ENCODE data around the gene NXPE1. TPM values are rescaled to one million over a fixed set of nuclear protein-coding genes. Genes with fewer than 3 reads are reported as not detected.

The NXPE1 gene
- polyA plus RNA-seq, 4 donors: 0.24 to 6.3 (median 1.3) TPM; not detected in 1

- no peak for DNase-seq
- H3K4me3 ChIP-seq (ENCODE audit: low read depth in 1 of 3, low read length in 3 of 3): no peak overlapping the region
- H3K27ac ChIP-seq (ENCODE audit: low read depth in 1 of 3, low read length in 2 of 3): no peak overlapping the region
- H3K4me1 ChIP-seq (ENCODE audit: control insufficient read depth in 3 of 3, insufficient read depth in 2 of 3, low read depth in 1 of 3, low read length in 2 of 3): no peaks in the 10 kb centered on the region
- FAIRE-seq: no peak
- no peaks in the 10 kb centered on the region for H3K36me3 ChIP-seq (ENCODE audit: control insufficient read depth in 3 of 3, insufficient read depth in 2 of 3, low read depth in 1 of 3, low read length in 3 of 3)
- 55 to 70% (median 67%) methylated on average over 2 of the region's 2 CpGs for WGBS, 3 donors
- H3K9me3 ChIP-seq (ENCODE audit: control insufficient read depth in 2 of 2, insufficient read depth in 1 of 2, low read depth in 1 of 2, low read length in 1 of 2): peaks cover 2 to 12% of the 10 kb centered on the region in 2 donors
- H3K27me3 ChIP-seq (ENCODE audit: control insufficient read depth in 3 of 3, insufficient read depth in 3 of 3, low read length in 3 of 3): no peaks in the 10 kb centered on the region
Measured at GRCh38 chr11:114525682-114526081, 34.0 kb downstream of the NXPE1 start.

GRCh38 chr11:114524122-114524521, 35.6 kb downstream of the NXPE1 start:
- Histone ChIP-seq H3K4me1 (ENCODE audit: control insufficient read depth in 3 of 3, insufficient read depth in 2 of 3, low read depth in 1 of 3, low read length in 2 of 3) (no peaks in the 10 kb centered on the region), H3K27ac (ENCODE audit: low read depth in 1 of 3, low read length in 2 of 3) (no peak overlapping the region), H3K27me3 (ENCODE audit: control insufficient read depth in 3 of 3, insufficient read depth in 3 of 3, low read length in 3 of 3) (no peaks in the 10 kb centered on the region), H3K4me3 (ENCODE audit: low read depth in 1 of 3, low read length in 3 of 3) (no peak overlapping the region), H3K36me3 (ENCODE audit: control insufficient read depth in 3 of 3, insufficient read depth in 2 of 3, low read depth in 1 of 3, low read length in 3 of 3) (no peaks in the 10 kb centered on the region), H3K9me3 (ENCODE audit: control insufficient read depth in 2 of 2, insufficient read depth in 1 of 2, low read depth in 1 of 2, low read length in 1 of 2) (peaks cover 2 to 12% of the 10 kb centered on the region in 2 donors)
- WGBS, 3 donors: 79 to 95% (median 91%) methylated on average over 1 of the region's 1 CpG
- DNase-seq (no peak), FAIRE-seq (no peak)

- WGBS, 3 donors: 46 to 59% (median 51%) methylated on average over 2 of the region's 2 CpGs
- H3K4me1 ChIP-seq (ENCODE audit: control insufficient read depth in 3 of 3, insufficient read depth in 2 of 3, low read depth in 1 of 3, low read length in 2 of 3): no peaks in the 10 kb centered on the region
- DNase-seq: no peak
Measured at GRCh38 chr11:114522818-114523217, 36.9 kb downstream of the NXPE1 start.

GRCh38 chr11:114511538-114511937, 48.1 kb downstream of the NXPE1 start:
- no peak for FAIRE-seq
- no peaks in the 10 kb centered on the region for H3K9me3 ChIP-seq (ENCODE audit: control insufficient read depth in 2 of 2, insufficient read depth in 1 of 2, low read depth in 1 of 2, low read length in 1 of 2)
- DNase-seq: no peak
- WGBS, 3 donors: 77 to 89% (median 87%) methylated on average over 2 of the region's 2 CpGs
- no peaks in the 10 kb centered on the region for H3K27me3 ChIP-seq (ENCODE audit: control insufficient read depth in 3 of 3, insufficient read depth in 3 of 3, low read length in 3 of 3)
- no peaks in the 10 kb centered on the region for H3K36me3 ChIP-seq (ENCODE audit: control insufficient read depth in 3 of 3, insufficient read depth in 2 of 3, low read depth in 1 of 3, low read length in 3 of 3)
- no peaks in the 10 kb centered on the region for H3K4me1 ChIP-seq (ENCODE audit: control insufficient read depth in 3 of 3, insufficient read depth in 2 of 3, low read depth in 1 of 3, low read length in 2 of 3)
- no peak overlapping the region for H3K4me3 ChIP-seq (ENCODE audit: low read depth in 1 of 3, low read length in 3 of 3)
- no peak overlapping the region for H3K27ac ChIP-seq (ENCODE audit: low read depth in 1 of 3, low read length in 2 of 3)

More at GRCh38 chr11:114522818-114523217, 36.9 kb downstream of the NXPE1 start:
- H3K4me3 ChIP-seq (ENCODE audit: low read depth in 1 of 3, low read length in 3 of 3): no peak overlapping the region
- no peak for FAIRE-seq
- H3K27me3 ChIP-seq (ENCODE audit: control insufficient read depth in 3 of 3, insufficient read depth in 3 of 3, low read length in 3 of 3): no peaks in the 10 kb centered on the region
- H3K36me3 ChIP-seq (ENCODE audit: control insufficient read depth in 3 of 3, insufficient read depth in 2 of 3, low read depth in 1 of 3, low read length in 3 of 3): no peaks in the 10 kb centered on the region
- H3K27ac ChIP-seq (ENCODE audit: low read depth in 1 of 3, low read length in 2 of 3): no peak overlapping the region
- peaks cover 2 to 12% of the 10 kb centered on the region in 2 donors for H3K9me3 ChIP-seq (ENCODE audit: control insufficient read depth in 2 of 2, insufficient read depth in 1 of 2, low read depth in 1 of 2, low read length in 1 of 2)

- DNase-seq (no peak), FAIRE-seq (no peak)
- H3K27me3 ChIP-seq (ENCODE audit: control insufficient read depth in 3 of 3, insufficient read depth in 3 of 3, low read length in 3 of 3): no peaks in the 10 kb centered on the region
- H3K27ac ChIP-seq (ENCODE audit: low read depth in 1 of 3, low read length in 2 of 3): no peak overlapping the region
- no peaks in the 10 kb centered on the region for H3K9me3 ChIP-seq (ENCODE audit: control insufficient read depth in 2 of 2, insufficient read depth in 1 of 2, low read depth in 1 of 2, low read length in 1 of 2)
- H3K4me1 ChIP-seq (ENCODE audit: control insufficient read depth in 3 of 3, insufficient read depth in 2 of 3, low read depth in 1 of 3, low read length in 2 of 3): no peaks in the 10 kb centered on the region
- no peaks in the 10 kb centered on the region for H3K36me3 ChIP-seq (ENCODE audit: control insufficient read depth in 3 of 3, insufficient read depth in 2 of 3, low read depth in 1 of 3, low read length in 3 of 3)
- no peak overlapping the region for H3K4me3 ChIP-seq (ENCODE audit: low read depth in 1 of 3, low read length in 3 of 3)
- WGBS, 3 donors: 86 to 88% (median 86%) methylated on average over 7 of the region's 7 CpGs
Measured at GRCh38 chr11:114511079-114511478, 48.6 kb downstream of the NXPE1 start.

- no peaks in the 10 kb centered on the region for H3K9me3 ChIP-seq (ENCODE audit: control insufficient read depth in 2 of 2, insufficient read depth in 1 of 2, low read depth in 1 of 2, low read length in 1 of 2)
- H3K4me1 ChIP-seq (ENCODE audit: control insufficient read depth in 3 of 3, insufficient read depth in 2 of 3, low read depth in 1 of 3, low read length in 2 of 3): no peaks in the 10 kb centered on the region
- FAIRE-seq: no peak
- no peaks in the 10 kb centered on the region for H3K27me3 ChIP-seq (ENCODE audit: control insufficient read depth in 3 of 3, insufficient read depth in 3 of 3, low read length in 3 of 3)
- no peak overlapping the region for H3K4me3 ChIP-seq (ENCODE audit: low read depth in 1 of 3, low read length in 3 of 3)
- no peaks in the 10 kb centered on the region for H3K36me3 ChIP-seq (ENCODE audit: control insufficient read depth in 3 of 3, insufficient read depth in 2 of 3, low read depth in 1 of 3, low read length in 3 of 3)
- no peak overlapping the region for H3K27ac ChIP-seq (ENCODE audit: low read depth in 1 of 3, low read length in 2 of 3)
- no peak for DNase-seq
- WGBS, 3 donors: 38 to 75% (median 55%) methylated on average over 1 of the region's 1 CpG
Measured at GRCh38 chr11:114501901-114502300, 57.8 kb downstream of the NXPE1 start.

- DNase-seq: no peak
- Histone ChIP-seq H3K4me3 (ENCODE audit: low read depth in 1 of 3, low read length in 3 of 3) (no peak overlapping the region), H3K27ac (ENCODE audit: low read depth in 1 of 3, low read length in 2 of 3) (no peak overlapping the region), H3K4me1 (ENCODE audit: control insufficient read depth in 3 of 3, insufficient read depth in 2 of 3, low read depth in 1 of 3, low read length in 2 of 3) (no peaks in the 10 kb centered on the region), H3K36me3 (ENCODE audit: control insufficient read depth in 3 of 3, insufficient read depth in 2 of 3, low read depth in 1 of 3, low read length in 3 of 3) (no peaks in the 10 kb centered on the region), H3K9me3 (ENCODE audit: control insufficient read depth in 2 of 2, insufficient read depth in 1 of 2, low read depth in 1 of 2, low read length in 1 of 2) (no peaks in the 10 kb centered on the region), H3K27me3 (ENCODE audit: control insufficient read depth in 3 of 3, insufficient read depth in 3 of 3, low read length in 3 of 3) (no peaks in the 10 kb centered on the region)
- no peak for FAIRE-seq
Measured at GRCh38 chr11:114499756-114500155, 59.9 kb downstream of the NXPE1 start.

GRCh38 chr11:114496915-114497314, 62.8 kb downstream of the NXPE1 start:
- WGBS, 3 donors: 73 to 83% (median 76%) methylated on average over 3 of the region's 3 CpGs
- Histone ChIP-seq H3K27ac (ENCODE audit: low read depth in 1 of 3, low read length in 2 of 3) (no peak overlapping the region), H3K27me3 (ENCODE audit: control insufficient read depth in 3 of 3, insufficient read depth in 3 of 3, low read length in 3 of 3) (no peaks in the 10 kb centered on the region), H3K4me1 (ENCODE audit: control insufficient read depth in 3 of 3, insufficient read depth in 2 of 3, low read depth in 1 of 3, low read length in 2 of 3) (no peaks in the 10 kb centered on the region), H3K4me3 (ENCODE audit: low read depth in 1 of 3, low read length in 3 of 3) (no peak overlapping the region), H3K36me3 (ENCODE audit: control insufficient read depth in 3 of 3, insufficient read depth in 2 of 3, low read depth in 1 of 3, low read length in 3 of 3) (no peaks in the 10 kb centered on the region), H3K9me3 (ENCODE audit: control insufficient read depth in 2 of 2, insufficient read depth in 1 of 2, low read depth in 1 of 2, low read length in 1 of 2) (no peaks in the 10 kb centered on the region)
- no peak for DNase-seq
- FAIRE-seq: no peak

- FAIRE-seq: no peak
- Histone ChIP-seq H3K4me1 (ENCODE audit: control insufficient read depth in 3 of 3, insufficient read depth in 2 of 3, low read depth in 1 of 3, low read length in 2 of 3) (no peaks in the 10 kb centered on the region), H3K27ac (ENCODE audit: low read depth in 1 of 3, low read length in 2 of 3) (no peak overlapping the region), H3K9me3 (ENCODE audit: control insufficient read depth in 2 of 2, insufficient read depth in 1 of 2, low read depth in 1 of 2, low read length in 1 of 2) (no peaks in the 10 kb centered on the region), H3K36me3 (ENCODE audit: control insufficient read depth in 3 of 3, insufficient read depth in 2 of 3, low read depth in 1 of 3, low read length in 3 of 3) (no peaks in the 10 kb centered on the region), H3K27me3 (ENCODE audit: control insufficient read depth in 3 of 3, insufficient read depth in 3 of 3, low read length in 3 of 3) (no peaks in the 10 kb centered on the region), H3K4me3 (ENCODE audit: low read depth in 1 of 3, low read length in 3 of 3) (no peak overlapping the region)
- 82 to 93% (median 91%) methylated on average over 2 of the region's 2 CpGs for WGBS, 3 donors
- DNase-seq: no peak
Measured at GRCh38 chr11:114483929-114484328, 75.8 kb downstream of the NXPE1 start.
